Measurements from ENCODE around the gene FEN1. TPM values are rescaled to one million over a fixed set of nuclear protein-coding genes. Genes with fewer than 3 reads are reported as not detected.

FEN1 gene
- total RNA-seq, 4 donors from 2014 or later, result 4.5 to 11.0 (median 4.6) TPM

- peak overlapping the region; percentile 1 to 90 (median 82) for H3K27ac ChIP-seq
- no peak for DNase-seq (ENCODE audit: low spot score in 2 of 2)
- H3K36me3 ChIP-seq, result no peaks in the 10 kb centered on the region
- H3K4me1 ChIP-seq, result peaks cover 0 to 66% (median 26%) of the 10 kb centered on the region in 4 donors
- no peak for TF ChIP-seq CTCF (IDR thresholded peaks at IDR 0.05)
- no peak for TF ChIP-seq EP300 (IDR thresholded peaks at IDR 0.05)
- no peak for TF ChIP-seq POLR2A (IDR thresholded peaks at IDR 0.05)
- peak overlapping the region; percentile 37 to 72 (median 61) for H3K4me3 ChIP-seq
- no peaks in the 10 kb centered on the region for H3K9me3 ChIP-seq
- WGBS, 2 donors, result 0 to 1% methylated on average over 1 to 16 of the region's 16 CpGs
- no peaks in the 10 kb centered on the region for H3K27me3 ChIP-seq
Measured at GRCh38 chr11:61828379-61828628, 35.6 kb downstream of the FEN1 start.

GRCh38 chr11:61828629-61829407, 36.1 kb downstream of the FEN1 start:
- no peaks in the 10 kb centered on the region for H3K36me3 ChIP-seq
- H3K9me3 ChIP-seq, result no peaks in the 10 kb centered on the region
- peak overlapping the region; percentile 37 to 72 (median 61) for H3K4me3 ChIP-seq
- TF ChIP-seq CTCF (IDR thresholded peaks at IDR 0.05) (peak in 4 of 5 experiments; percentile 36 to 51 (median 46)), EP300 (IDR thresholded peaks at IDR 0.05) (no peak), POLR2A (IDR thresholded peaks at IDR 0.05) (peak in 1 of 2 donors; percentile 20)
- peaks cover 0 to 71% (median 28%) of the 10 kb centered on the region in 4 donors for H3K4me1 ChIP-seq
- H3K27ac ChIP-seq, result peak overlapping the region; percentile 1 to 90 (median 82)
- no peak for DNase-seq (ENCODE audit: low spot score in 2 of 2)
- 3 to 6% methylated on average over 20 to 26 of the region's 55 CpGs for WGBS, 2 donors
- no peaks in the 10 kb centered on the region for H3K27me3 ChIP-seq

DNA sequence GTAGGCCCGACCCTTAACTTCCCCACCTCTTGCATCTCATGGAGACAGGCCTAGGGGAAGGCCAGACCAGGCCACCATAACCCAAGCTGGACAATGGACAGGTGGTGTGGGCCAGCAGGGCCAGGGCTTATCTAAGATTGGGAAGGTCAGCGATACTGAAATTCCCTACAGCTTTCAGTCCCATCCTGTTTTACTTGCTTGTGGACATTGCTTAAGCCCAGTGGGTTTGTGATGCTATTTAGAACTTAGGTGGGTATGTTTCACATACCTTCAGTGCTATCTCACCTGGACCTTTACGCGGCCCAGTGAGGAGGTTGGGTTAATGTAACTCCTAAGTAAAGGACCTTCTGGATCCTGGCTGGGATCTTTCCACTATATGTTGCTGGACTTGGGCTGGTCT, 37.1 kb downstream of the FEN1 start:
- Histone ChIP-seq H3K27me3 (no peaks in the 10 kb centered on the region), H3K4me3 (peak overlapping the region in 3 of 4 donors; percentile 53 to 72 (median 69)), H3K9me3 (no peaks in the 10 kb centered on the region), H3K36me3 (no peaks in the 10 kb centered on the region), H3K27ac (peak overlapping the region in 3 of 4 donors; percentile 78 to 90 (median 86)), H3K4me1 (peaks cover 0 to 81% (median 37%) of the 10 kb centered on the region in 4 donors)
- no peak for DNase-seq (ENCODE audit: low spot score in 2 of 2)
- 61 to 67% methylated on average over 4 of the region's 4 CpGs for WGBS, 2 donors
- TF ChIP-seq CTCF (IDR thresholded peaks at IDR 0.05) (no peak), POLR2A (IDR thresholded peaks at IDR 0.05) (no peak), EP300 (IDR thresholded peaks at IDR 0.05) (no peak)

DNA sequence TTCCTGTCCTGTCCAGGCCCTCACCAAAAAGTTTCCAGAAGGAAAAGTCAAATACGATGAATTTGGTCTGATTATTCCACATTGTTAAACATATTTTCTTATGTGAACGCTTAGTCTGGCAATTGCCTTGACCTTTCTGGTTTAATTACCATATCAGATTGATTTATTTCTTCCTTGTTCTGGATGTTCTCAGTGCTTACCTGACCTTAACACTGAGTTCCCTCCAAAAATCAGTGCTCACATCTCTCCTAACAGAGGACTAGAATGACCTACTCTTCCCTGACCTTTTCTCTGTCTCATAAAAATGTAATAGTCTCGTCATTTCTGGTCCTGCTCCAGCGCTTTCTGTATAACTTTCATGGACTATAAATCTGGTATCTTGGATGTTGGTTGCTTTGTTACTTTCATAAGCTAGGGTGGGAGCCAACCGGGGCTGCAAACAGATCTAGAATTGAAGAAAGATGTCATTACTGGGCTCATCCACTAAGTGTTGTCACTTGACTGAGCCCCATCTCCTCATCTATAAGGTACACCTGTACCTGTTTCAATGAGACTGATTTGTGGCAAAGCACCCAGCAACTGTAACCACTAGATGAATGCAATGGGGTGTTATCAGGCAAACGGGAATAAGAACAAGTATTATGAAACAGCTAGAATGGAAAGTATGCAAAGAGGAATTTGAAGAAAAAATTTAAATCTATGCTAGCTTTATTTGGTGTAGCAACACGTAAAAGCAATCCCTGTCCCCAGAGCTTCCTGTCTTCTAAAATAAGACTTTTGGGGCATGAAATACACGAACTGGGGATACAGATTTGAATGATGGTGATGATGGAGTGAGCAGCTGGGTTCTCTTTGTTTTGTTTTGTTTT, 37.8 kb downstream of the FEN1 start:
- Histone ChIP-seq H3K27ac (peak overlapping the region in 3 of 4 donors; percentile 78 to 90 (median 86)), H3K4me3 (no peak overlapping the region), H3K36me3 (no peaks in the 10 kb centered on the region), H3K27me3 (no peaks in the 10 kb centered on the region), H3K9me3 (no peaks in the 10 kb centered on the region), H3K4me1 (peaks cover 0 to 88% (median 42%) of the 10 kb centered on the region in 4 donors)
- 18 to 23% methylated on average over 8 of the region's 8 CpGs for WGBS, 2 donors
- no peak for TF ChIP-seq CTCF (IDR thresholded peaks at IDR 0.05)
- peak in 1 of 2 donors; percentile 30 for DNase-seq (ENCODE audit: low spot score in 2 of 2)

- Histone ChIP-seq H3K27ac (peak overlapping the region in 1 of 4 donors; percentile 86), H3K36me3 (no peaks in the 10 kb centered on the region), H3K9me3 (no peaks in the 10 kb centered on the region), H3K27me3 (no peaks in the 10 kb centered on the region), H3K4me1 (peaks cover 0 to 89% (median 44%) of the 10 kb centered on the region in 4 donors), H3K4me3 (no peak overlapping the region)
- no peak for DNase-seq (ENCODE audit: low spot score in 2 of 2)
- 74 to 78% methylated on average over 4 of the region's 4 CpGs for WGBS, 2 donors
- no peak for TF ChIP-seq EP300 (IDR thresholded peaks at IDR 0.05)
- TF ChIP-seq POLR2A (IDR thresholded peaks at IDR 0.05), result no peak
- TF ChIP-seq CTCF (IDR thresholded peaks at IDR 0.05), result no peak
Measured at GRCh38 chr11:61832207-61832606, 39.5 kb downstream of the FEN1 start.
